Measurements from ENCODE around the gene GSG1L2.

GRCh38 chr17:9802697-9803096 is 19.2 kb downstream of the GSG1L2 start:
- TF ChIP-seq, protein P1, sequence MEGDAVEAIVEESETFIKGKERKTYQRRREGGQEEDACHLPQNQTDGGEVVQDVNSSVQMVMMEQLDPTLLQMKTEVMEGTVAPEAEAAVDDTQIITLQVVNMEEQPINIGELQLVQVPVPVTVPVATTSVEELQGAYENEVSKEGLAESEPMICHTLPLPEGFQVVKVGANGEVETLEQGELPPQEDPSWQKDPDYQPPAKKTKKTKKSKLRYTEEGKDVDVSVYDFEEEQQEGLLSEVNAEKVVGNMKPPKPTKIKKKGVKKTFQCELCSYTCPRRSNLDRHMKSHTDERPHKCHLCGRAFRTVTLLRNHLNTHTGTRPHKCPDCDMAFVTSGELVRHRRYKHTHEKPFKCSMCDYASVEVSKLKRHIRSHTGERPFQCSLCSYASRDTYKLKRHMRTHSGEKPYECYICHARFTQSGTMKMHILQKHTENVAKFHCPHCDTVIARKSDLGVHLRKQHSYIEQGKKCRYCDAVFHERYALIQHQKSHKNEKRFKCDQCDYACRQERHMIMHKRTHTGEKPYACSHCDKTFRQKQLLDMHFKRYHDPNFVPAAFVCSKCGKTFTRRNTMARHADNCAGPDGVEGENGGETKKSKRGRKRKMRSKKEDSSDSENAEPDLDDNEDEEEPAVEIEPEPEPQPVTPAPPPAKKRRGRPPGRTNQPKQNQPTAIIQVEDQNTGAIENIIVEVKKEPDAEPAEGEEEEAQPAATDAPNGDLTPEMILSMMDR (IDR thresholded peaks at IDR 0.05), result no peak
- TF ChIP-seq EP300 (IDR thresholded peaks at IDR 0.05), result no peak

Measured in tibial nerve (tissue), 4 donors.